Suprapubic skin (tissue), 4 donors: ENCODE results near the gene RPL36. TPM values are rescaled to one million over a fixed set of nuclear protein-coding genes. Genes with fewer than 3 reads are reported as not detected.
"Not testable (repeated sequence)": the region's sequence is repeated elsewhere in the genome, so short reads cannot be mapped to it uniquely, and the experiment has no call there.

Experiments
- DNase-seq, 2 donors: peaks; one replicate each; pipeline ENCODE4 v3.0.0-alpha.2; 2019; ENCODE audit warnings: low spot score in 2 of 2
- H3K27ac ChIP-seq: fragments of 200-600 bp; sonication (generic); one replicate; pipeline ENCODE4 v1.5.1; 2019
- H3K27me3 ChIP-seq: fragments of 200-600 bp; sonication (generic); one replicate; pipeline ENCODE4 v1.5.1; 2019
- H3K36me3 ChIP-seq: fragments of 200-600 bp; sonication (generic); one replicate; pipeline ENCODE4 v1.5.1; 2019
- H3K4me1 ChIP-seq: fragments of 200-600 bp; sonication (generic); one replicate; pipeline ENCODE4 v1.5.1; 2019
- H3K4me3 ChIP-seq: fragments of 200-600 bp; sonication (generic); one replicate; pipeline ENCODE4 v1.5.1; 2019; ENCODE audit warnings: mild to moderate bottlenecking
- H3K9me3 ChIP-seq: fragments of 200-600 bp; sonication (generic); one replicate; pipeline ENCODE4 v1.5.1; 2019
- CTCF ChIP-seq, 2 donors: fragments of 200-600 bp in 1 of 2; fragments of 450-650 bp in 1 of 2; sonication (generic) in 1 of 2; IDR thresholded peaks; one replicate each; pipeline ENCODE4 v1.5.1; 2016 to 2019; ENCODE audit warnings: antibody characterized with exemption in 2 of 2, mild to moderate bottlenecking in 1 of 2, moderate library complexity in 1 of 2
- EP300 ChIP-seq: sonication (generic); formaldehyde crosslinking; IDR thresholded peaks from one replicate; pipeline ENCODE4 v1.6.1; 2017; ENCODE audit warnings: antibody characterized with exemption
- POLR2A ChIP-seq, 2 donors: fragments of 450-650 bp; IDR thresholded peaks; one replicate each; pipeline ENCODE4 v1.6.1; 2017; ENCODE audit warnings: antibody characterized with exemption in 2 of 2, mild to moderate bottlenecking in 2 of 2, moderate library complexity in 2 of 2
- POLR2AphosphoS5 ChIP-seq, 3 donors: sonication (generic); formaldehyde crosslinking; IDR thresholded peaks; one replicate each; pipeline ENCODE4 v1.6.1; 2017; ENCODE audit warnings: antibody characterized with exemption in 3 of 3
- WGBS: methylation state at CpG from one replicate; pipeline ENCODE4 v1.1.5; 2018; 5-methylcytosine and 5-hydroxymethylcytosine counted together
- total RNA-seq, 4 donors: library from RNA; depleted of rRNA; stranded (reverse); fragments of >200 nt; gene quantifications; one replicate each; pipeline ENCODE4 v1.1.0, GENCODE V29; 2016

The RPL36 gene
- total RNA-seq, 4 donors from 2014 or later = 420 to 822 (median 688) TPM

- H3K27me3 ChIP-seq = no peaks in the 10 kb centered on the region
- under 1% methylated on average over 26 of the region's 58 CpGs for WGBS
- H3K4me3 ChIP-seq = peak overlapping the region; percentile 99
- peaks cover 32% of the 10 kb centered on the region for H3K4me1 ChIP-seq
- TF ChIP-seq POLR2A (IDR thresholded peaks at IDR 0.05) (no peak), EP300 (no peak), POLR2AphosphoS5 (IDR thresholded peaks at IDR 0.05) (no peak), CTCF (IDR thresholded peaks at IDR 0.05) (no peak)
- H3K9me3 ChIP-seq = no peaks in the 10 kb centered on the region
- H3K36me3 ChIP-seq = no peaks in the 10 kb centered on the region
- no peak for DNase-seq
- H3K27ac ChIP-seq = peak overlapping the region; percentile 97
Measured at GRCh38 chr19:5719274-5719960, 29.3 kb downstream of the RPL36 start.

GRCh38 chr19:5719961-5720790 lies 30.1 kb downstream of the RPL36 start, which contains the start of the genes CATSPERD and LONP1:
TSS of gene CATSPERD (plus strand) at chr19:5720637. CDS start at chr19:5720738, 101 bp downstream.
TSS of gene LONP1 (minus strand) at chr19:5720146. CDS start at chr19:5720132, 14 bp downstream.
- Histone ChIP-seq H3K4me3 (peak within 1 kb of the TSS; percentile 99), H3K9me3 (no peaks in the 10 kb centered on the region), H3K4me1 (peaks cover 32% of the 10 kb centered on the region), H3K27ac (peak within 1 kb of the TSS; percentile 97), H3K27me3 (no peaks in the 10 kb centered on the region), H3K36me3 (no peaks in the 10 kb centered on the region)
- TF ChIP-seq CTCF (IDR thresholded peaks at IDR 0.05) = peak; percentile 92 to 97
- TF ChIP-seq POLR2A (IDR thresholded peaks at IDR 0.05) = peak; percentile 39 to 66
- peak; percentile 92 to 99 (median 96) for TF ChIP-seq POLR2AphosphoS5 (IDR thresholded peaks at IDR 0.05)
- peak; percentile 41 for TF ChIP-seq EP300
- DNase-seq = peak; percentile 99
- 0% methylated on average over 19 of the region's 90 CpGs for WGBS

DNA sequence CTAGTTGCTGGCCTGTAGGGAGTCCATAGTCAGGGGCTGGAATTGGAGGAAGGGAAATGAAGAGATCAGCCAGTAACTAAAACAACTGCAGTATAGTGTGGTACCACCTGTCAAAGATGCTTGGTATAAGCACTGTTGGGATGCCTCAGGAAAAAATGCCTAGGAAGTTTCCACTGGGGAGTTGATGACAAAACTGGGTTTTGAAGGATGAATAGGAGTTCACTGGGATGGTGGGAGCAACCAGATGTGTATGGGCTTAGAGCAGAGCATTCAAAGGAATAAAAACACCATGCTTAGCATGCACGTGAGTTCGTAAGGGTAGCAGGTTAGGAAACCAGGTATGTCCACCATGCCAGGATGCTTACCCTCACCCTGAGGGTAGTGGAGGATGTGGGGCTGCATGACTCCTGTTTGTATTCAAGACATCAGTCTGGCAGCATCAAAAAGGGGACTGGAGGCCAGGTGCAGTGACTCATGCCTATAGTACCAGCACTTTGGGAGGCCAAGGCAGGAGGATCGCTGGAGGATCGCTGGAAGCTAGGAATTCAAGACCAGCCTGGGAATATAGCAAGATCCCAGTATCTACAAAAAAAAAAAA lies 37.5 kb downstream of the RPL36 start:
- DNase-seq = no peak
- H3K27ac ChIP-seq = no peak overlapping the region

DNA sequence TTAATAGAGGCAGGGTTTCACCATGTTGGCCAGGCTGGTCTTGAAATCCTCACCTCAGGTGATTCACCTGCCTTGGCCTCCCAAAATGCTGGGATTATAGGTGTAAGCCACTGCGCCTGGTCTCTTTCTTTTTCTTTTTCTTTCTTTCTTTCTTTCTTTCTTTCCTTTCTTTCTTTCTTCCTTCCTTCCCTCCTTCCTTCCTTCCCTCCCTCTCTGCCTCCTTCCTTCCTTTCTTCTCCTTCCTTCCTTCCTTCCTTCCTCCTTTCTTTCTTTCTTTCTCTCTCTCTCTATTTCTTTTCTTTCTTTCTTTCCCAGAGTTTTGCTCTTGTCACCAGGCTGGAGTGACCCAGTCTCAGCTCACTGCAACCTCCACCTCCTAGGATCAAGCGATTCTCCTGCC lies 43.1 kb downstream of the RPL36 start:
- not testable (repeated sequence) for H3K27me3 ChIP-seq, H3K4me1 ChIP-seq, DNase-seq, H3K9me3 ChIP-seq, H3K27ac ChIP-seq, H3K36me3 ChIP-seq, H3K4me3 ChIP-seq
- 93% methylated on average over 2 of the region's 2 CpGs for WGBS

More for the DNA sequence above, 37.5 kb downstream of the RPL36 start:
- no peak overlapping the region for H3K4me3 ChIP-seq
- TF ChIP-seq EP300 = no peak
- TF ChIP-seq POLR2AphosphoS5 (IDR thresholded peaks at IDR 0.05) = no peak
- TF ChIP-seq CTCF (IDR thresholded peaks at IDR 0.05) = no peak
- no peak for TF ChIP-seq POLR2A (IDR thresholded peaks at IDR 0.05)
- no peaks in the 10 kb centered on the region for H3K27me3 ChIP-seq
- WGBS = 94% methylated on average over 4 of the region's 4 CpGs
- H3K4me1 ChIP-seq = no peaks in the 10 kb centered on the region
- H3K36me3 ChIP-seq = no peaks in the 10 kb centered on the region
- no peaks in the 10 kb centered on the region for H3K9me3 ChIP-seq

DNA sequence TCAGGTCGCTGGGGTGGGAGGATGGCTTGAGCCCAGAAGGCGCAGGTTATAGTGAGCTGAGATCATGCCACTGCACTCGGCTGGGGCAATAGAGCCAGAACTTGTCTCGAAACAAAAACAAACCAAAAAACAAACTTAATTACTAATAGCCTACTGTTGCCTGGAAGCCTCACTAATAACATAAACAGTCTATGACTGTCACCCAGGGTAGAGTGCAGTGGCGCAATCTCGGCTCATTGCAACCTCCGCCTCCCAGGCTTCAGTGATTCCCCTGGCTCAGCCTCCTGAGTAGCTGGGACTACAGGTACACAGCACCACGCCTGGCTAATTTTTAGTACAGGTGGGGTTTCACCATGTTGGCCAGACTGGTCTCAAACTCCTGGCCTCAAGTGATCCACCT lies 48.3 kb downstream of the RPL36 start:
- Histone ChIP-seq H3K36me3 (no peaks in the 10 kb centered on the region), H3K4me3 (no peak overlapping the region), H3K27ac (no peak overlapping the region), H3K9me3 (no peaks in the 10 kb centered on the region), H3K27me3 (no peaks in the 10 kb centered on the region), H3K4me1 (no peaks in the 10 kb centered on the region)
- TF ChIP-seq CTCF (IDR thresholded peaks at IDR 0.05) (no peak), EP300 (no peak), POLR2A (IDR thresholded peaks at IDR 0.05) (no peak), POLR2AphosphoS5 (IDR thresholded peaks at IDR 0.05) (no peak)
- 48% methylated on average over 8 of the region's 8 CpGs for WGBS
- no peak for DNase-seq

Other genes starting within 250 kb of the RPL36 start
- not detected for gene ZNRF4, start 234.9 kb upstream of the RPL36 start, total RNA-seq
- 100 to 1,000 TPM; 173 to 255 (median 185) TPM for gene TINCR, start 122.3 kb upstream of the RPL36 start, total RNA-seq
- gene SAFB2, start 67.5 kb upstream of the RPL36 start, total RNA-seq = 100 to 1,000 TPM in 1 of 4 donors, 10 to 100 TPM in 3; 22.9 to 105 (median 28.8) TPM
- 100 to 1,000 TPM in 1 of 4 donors, 10 to 100 TPM in 3; 46.3 to 181 (median 63.7) TPM for gene SAFB, start 67.2 kb upstream of the RPL36 start, total RNA-seq
- 10 to 100 TPM; 37.2 to 67.1 (median 58.1) TPM for gene MICOS13, start 9.8 kb upstream of the RPL36 start, total RNA-seq
- gene HSD11B1L, start 9.3 kb upstream of the RPL36 start, total RNA-seq = 10 to 100 TPM; 11.6 to 19.0 (median 15.1) TPM
- 10 to 100 TPM; 42.1 to 57.4 (median 47.7) TPM for gene LONP1, start 29.9 kb downstream of the RPL36 start, total RNA-seq
- under 1 TPM in 1 of 4 donors, not detected in 3; 0.24 TPM for gene CATSPERD, start 30.3 kb downstream of the RPL36 start, total RNA-seq
- gene PRR22, start 94.5 kb downstream of the RPL36 start, total RNA-seq = 1 to 10 TPM; 2.0 to 5.1 (median 3.6) TPM
- gene DUS3L, start 100.9 kb downstream of the RPL36 start, total RNA-seq = 10 to 100 TPM; 28.8 to 58.5 (median 43.8) TPM
- 1 to 10 TPM; 3.7 to 9.1 (median 6.6) TPM for gene NRTN, start 114.8 kb downstream of the RPL36 start, total RNA-seq
- gene FUT6, start 149.4 kb downstream of the RPL36 start, total RNA-seq = 1 to 10 TPM in 1 of 4 donors, under 1 TPM in 1, not detected in 2; 0.25 to 1.4 TPM
- gene FUT3, start 161.2 kb downstream of the RPL36 start, total RNA-seq = 1 to 10 TPM in 3 of 4 donors, under 1 TPM in 1; 0.93 to 3.6 (median 1.4) TPM
- under 1 TPM in 1 of 4 donors, not detected in 3; 0.23 TPM for gene FUT5, start 180.2 kb downstream of the RPL36 start, total RNA-seq
- 100 to 1,000 TPM in 3 of 4 donors, 10 to 100 TPM in 1; 80.9 to 245 (median 174) TPM for gene NDUFA11, start 213.5 kb downstream of the RPL36 start, total RNA-seq
- gene VMAC, start 214.6 kb downstream of the RPL36 start, total RNA-seq = 10 to 100 TPM in 2 of 4 donors, 1 to 10 TPM in 2; 7.4 to 15.4 (median 12.0) TPM
- 10 to 100 TPM in 2 of 4 donors, 1 to 10 TPM in 2; 7.2 to 36.5 (median 10.0) TPM for gene CAPS, start 224.0 kb downstream of the RPL36 start, total RNA-seq